HG03025 (cell line): ENCODE data around the gene COX5B.
A peak's percentile ranks its signal among the peaks of the same experiment; 100 is the strongest.

Experiments used
- ATAC-seq: cut with Tn5 transposase; IDR thresholded peaks from one replicate; pipeline ENCODE4 v1.9.1; 2021; ENCODE audit warnings: mild to moderate bottlenecking, moderate library complexity; ENCODE audit not compliant: unreplicated experiment, low FRiP score

Gene COX5B

DNA sequence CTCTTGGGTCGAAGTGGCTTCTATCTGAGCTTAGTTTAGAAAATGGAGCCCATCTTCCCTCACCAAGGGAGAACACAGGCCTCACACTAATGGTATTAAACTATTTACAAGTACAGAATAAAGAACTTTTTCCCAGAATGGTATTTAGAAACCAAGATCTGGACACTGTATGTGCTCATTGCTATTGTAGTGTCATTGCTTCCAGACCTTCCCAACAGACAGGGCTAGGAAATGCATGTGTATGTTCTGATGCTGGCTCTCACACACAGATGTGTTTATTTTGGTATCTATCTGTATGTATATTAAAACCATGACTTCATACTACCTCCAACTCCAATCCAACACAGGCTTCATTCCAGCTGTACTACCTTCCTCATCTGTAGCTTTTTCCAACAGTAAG is 8.0 kb downstream of the COX5B start:
- no peak for ATAC-seq

- ATAC-seq: no peak
These were observed 8.4 kb downstream of the COX5B start for GRCh38 chr2:97654309-97654708.

DNA sequence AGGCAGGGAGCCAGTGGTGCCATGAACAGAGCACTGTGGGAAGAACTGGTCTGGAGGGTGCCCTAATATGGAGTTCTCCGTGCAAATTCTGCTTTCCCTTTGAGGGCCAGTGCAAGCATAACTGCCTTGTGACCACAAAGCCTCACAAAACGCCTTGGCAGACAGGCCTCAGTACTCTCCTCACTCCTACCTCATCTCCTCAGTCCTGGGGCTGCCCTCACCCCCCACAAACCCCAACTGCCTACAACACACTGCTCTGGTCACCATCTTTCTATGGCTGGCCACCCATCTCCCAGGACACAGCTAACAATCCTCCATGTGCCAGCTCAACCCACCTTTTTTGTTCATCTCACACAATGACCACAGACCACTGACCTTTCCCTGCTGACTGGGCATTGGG is 8.9 kb downstream of the COX5B start:
- ATAC-seq: no peak

- ATAC-seq: no peak
These were observed 10.4 kb downstream of the COX5B start for GRCh38 chr2:97656129-97656755.

- no peak for ATAC-seq
These were observed 11.2 kb downstream of the COX5B start for GRCh38 chr2:97656905-97657587.

DNA sequence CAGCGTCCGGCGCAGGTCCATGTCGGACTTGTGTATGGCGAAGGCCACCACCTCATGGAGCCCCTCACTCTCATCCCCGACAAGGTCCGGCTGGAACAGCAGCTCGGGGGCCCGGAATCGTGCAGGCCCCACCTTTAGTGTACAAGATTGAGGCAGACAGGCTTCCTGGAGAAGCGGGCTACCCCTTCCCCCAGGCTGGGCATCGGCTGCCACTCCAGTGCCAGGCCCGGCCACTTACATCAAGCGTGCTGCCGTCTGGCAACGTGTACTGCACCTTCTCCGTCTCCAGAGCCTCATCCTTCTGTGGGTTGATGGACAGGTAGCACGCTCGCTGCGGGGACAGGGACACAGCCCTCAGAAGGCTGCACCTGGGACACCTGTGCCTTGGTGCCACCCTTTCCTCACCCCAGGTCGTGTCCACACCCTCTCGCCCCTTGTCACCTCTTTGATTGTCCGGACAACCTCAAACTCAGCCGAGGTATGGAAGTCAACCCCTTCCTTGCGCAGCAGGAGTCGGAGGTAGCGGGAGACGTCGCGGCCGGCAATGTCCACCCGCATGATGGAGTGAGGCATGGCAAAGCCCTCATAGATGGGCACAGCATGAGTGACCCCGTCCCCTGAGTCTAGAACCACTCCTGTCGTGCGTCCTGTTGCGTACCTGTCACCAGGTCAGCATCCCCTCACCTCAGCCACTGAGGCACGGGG is 12.3 kb downstream of the COX5B start:
- ATAC-seq: no peak

GRCh38 chr2:97658691-97659157 is 12.9 kb downstream of the COX5B start:
- ATAC-seq: no peak

DNA sequence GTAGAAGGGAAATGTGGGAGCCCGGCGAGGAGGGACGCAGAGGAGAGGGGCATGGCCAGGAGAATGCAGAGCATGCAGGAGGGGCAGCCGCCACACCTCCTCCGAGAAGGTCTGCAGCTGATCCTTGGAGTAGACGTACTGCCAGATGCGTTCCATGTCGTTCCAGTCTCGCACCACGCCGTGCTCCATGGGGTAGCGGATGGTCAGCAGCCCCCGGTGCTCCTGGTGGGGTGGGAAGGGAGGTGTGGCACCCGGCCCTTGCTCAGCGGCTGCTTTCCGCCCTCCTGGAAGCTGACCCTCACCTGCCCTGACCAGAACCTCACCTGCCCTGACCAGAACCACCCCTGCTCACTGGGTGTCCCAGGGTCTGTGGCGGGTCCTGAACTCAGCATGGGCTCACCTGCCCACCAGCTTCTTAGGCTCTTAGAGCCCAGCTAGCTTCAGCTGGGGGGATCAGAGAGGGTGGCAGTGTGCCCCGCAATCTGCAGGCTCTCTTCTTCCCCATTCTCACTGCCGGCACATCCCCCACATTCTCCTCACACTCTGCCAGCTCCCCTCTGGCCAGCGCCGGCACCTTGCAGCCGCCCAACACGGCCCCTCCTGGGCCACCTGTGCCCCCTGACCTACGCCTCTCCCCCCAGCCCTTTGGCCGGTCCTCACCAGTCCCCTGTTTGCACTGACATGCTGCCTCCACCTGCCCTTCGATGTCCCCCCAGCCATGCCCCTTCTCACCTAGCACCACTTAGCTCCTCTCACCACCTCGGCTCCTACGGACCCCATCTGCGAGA is 13.6 kb downstream of the COX5B start:
- no peak for ATAC-seq

- no peak for ATAC-seq
These were observed 14.3 kb downstream of the COX5B start for GRCh38 chr2:97660044-97660774.

DNA sequence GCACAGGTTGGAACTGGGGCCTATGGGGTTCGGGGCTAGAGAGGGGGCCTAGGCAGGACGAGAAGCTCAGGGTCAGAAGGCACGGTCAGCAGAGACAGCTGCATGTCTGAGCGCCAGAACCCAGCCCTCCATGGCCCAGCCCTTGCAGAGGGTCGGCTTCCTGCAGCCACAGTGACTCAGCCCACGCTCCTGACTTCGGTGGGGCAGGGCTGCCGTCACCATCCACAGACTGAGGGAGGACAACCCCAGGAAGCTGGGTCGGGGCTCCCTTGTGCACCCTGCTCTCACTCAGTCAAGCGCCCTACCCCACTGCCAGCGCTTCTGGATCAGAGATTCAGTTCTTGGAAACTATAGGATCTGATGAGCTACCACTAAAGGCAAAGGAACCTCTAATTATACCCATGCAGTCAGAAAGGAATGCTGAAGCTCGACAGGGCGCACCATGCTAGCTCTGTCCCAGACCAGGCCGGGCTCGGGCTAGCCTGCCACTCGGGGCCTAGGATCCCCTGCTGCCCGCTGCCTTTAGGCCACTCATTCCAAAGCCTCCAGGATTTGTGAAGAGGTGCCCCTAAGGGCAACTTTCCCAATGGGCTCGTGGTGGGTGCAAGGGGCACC is 15.0 kb downstream of the COX5B start:
- no peak for ATAC-seq

- ATAC-seq: no peak
These were observed 16.1 kb downstream of the COX5B start for GRCh38 chr2:97661927-97662326.

- no peak for ATAC-seq
These were observed 16.6 kb downstream of the COX5B start for GRCh38 chr2:97662386-97662894.

DNA sequence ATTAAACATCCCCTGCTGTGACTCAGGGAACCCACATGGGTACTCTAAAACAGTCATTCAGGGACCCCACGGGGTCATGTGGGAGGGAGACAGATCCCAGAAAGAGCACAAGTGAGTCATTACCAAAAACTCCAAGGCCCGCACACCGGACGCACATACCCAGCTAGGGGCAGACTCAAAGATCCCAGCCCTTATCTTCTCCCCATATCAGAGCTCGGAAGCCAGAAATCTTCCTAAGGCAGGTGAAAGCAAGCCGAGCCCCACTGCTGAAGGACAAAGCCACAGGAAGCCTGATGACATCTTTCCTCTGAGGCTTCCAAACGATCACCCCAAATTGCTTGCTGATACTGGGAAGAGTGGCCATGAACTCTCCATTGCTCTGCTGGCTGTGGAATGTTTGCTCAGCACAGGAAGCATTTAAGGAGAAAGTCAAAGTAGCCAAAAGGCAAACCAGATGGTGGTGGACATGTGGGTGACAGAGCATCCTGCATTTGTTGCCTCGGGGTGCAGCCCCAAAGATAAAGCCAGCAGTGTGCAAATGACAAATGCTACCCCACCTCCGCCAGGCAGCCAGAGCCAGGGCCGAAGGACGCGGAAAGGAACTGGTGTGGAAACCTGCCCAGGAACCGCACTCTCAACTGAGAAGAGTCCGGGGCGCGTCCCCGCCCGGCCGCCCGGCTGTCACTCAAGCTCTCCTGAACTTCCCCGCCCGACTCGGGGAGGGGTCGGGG is 17.2 kb downstream of the COX5B start:
- ATAC-seq: peak; percentile 37

DNA sequence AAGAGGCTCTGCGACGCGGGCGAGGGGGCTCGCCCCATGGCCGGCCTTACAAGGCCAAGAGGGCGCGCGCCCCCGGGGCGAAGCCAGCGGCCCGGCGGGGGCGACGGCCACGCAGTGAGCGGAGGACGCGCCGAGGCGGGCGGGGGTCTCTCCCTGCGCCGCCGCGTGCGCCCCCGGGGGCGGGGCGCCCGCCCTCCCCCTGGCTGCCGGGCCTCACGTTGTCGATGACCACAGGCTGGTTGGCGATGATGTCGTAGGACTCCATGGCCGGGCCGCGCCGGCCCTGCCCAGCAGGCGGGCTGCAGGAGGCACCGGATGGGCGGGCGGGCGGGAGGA is 17.7 kb downstream of the COX5B start:
- no peak for ATAC-seq

DNA sequence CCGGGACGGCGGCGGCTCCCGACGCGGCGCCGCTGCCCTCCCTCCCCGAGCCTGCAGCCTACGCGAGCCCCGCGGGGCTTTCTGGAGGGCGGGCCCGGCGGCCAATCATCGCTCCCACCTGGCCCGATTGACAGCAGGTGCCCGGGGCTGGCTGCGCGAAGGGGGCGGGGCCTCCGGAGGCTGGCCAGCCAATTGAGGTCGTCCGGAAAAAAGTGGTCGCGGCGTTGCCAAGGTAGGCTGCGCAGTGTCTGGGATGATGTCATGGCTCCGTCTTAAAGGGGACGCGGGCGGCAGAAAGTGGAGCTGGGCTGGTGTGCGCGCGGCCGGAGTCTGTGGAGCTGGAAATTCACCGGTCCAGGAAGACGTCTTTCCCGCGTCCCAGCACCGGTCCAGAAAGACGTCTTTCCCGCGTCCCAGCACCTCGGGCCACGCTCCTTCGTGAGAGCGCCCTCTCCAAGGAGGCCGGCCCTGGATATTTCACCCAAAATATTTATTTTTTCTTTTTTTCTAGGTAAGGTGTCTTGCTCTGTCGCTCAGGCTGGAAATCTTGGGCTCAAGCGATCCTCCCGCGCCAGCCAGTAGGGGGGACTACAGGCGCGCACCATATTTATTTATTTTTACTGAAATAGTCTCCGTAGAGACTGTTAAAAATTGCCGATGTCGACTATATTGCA is 18.2 kb downstream of the COX5B start, which contains the start of gene ACTR1B:
Gene ACTR1B (minus strand): TSS at position 83 of the 674 bp plus-strand sequence. CDS start 154 bp downstream, outside the sequence.
- peak; percentile 83 for ATAC-seq

GRCh38 chr2:97664636-97664970 is 18.7 kb downstream of the COX5B start:
- ATAC-seq: no peak

DNA sequence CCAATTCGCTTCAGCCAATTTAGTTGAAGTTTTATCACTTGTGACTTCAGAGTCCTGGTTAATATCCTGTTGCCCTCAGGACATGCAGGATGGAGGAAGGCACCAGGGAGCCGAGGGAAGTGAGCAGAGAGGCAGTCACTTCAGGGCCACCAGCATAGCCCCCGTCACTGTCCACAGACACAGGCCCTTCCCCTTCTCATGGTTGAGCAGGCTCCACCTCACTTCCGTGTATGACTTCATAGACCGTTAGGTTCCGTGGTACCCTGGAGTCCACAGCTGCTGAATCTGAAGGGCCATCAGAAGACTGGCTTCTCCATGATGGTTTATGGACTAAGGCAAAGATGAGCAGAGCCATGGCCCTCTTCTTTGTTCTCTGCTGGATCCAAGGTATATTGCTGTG is 23.6 kb downstream of the COX5B start, which contains the start of gene C2orf92:
Gene C2orf92 (plus strand): TSS at position 266 of the 400 bp plus-strand sequence. CDS start 76 bp downstream, at position 342.
- ATAC-seq: no peak

DNA sequence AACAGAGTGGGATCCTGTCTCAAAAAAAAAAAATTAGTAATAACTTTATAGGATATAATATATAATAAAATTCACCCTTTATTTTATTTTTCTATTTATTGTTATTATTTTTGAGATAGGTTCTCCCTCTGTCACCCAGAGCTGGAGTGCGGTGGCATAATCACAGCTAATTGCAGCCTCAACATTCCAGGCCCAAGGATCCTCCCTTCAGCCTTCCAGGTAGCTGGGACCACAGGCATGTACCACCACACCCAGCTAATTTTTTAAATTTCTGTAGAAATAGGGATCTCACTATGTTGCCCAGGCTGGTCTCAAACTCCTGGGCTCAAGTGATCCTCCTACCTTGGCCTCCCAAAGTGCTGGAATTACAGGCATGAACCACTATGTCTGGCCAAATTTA is 24.6 kb downstream of the COX5B start:
- no peak for ATAC-seq
